Stimulated activated naive CD4-positive, alpha-beta T cell (primary cell): ENCODE measurements around the gene UBASH3A.

Experiments
- DNase-seq, 6 experiments: peaks; one replicate each; lab custom pipeline; 2025; lab: John Stamatoyannopoulos, UW

Gene UBASH3A

DNA sequence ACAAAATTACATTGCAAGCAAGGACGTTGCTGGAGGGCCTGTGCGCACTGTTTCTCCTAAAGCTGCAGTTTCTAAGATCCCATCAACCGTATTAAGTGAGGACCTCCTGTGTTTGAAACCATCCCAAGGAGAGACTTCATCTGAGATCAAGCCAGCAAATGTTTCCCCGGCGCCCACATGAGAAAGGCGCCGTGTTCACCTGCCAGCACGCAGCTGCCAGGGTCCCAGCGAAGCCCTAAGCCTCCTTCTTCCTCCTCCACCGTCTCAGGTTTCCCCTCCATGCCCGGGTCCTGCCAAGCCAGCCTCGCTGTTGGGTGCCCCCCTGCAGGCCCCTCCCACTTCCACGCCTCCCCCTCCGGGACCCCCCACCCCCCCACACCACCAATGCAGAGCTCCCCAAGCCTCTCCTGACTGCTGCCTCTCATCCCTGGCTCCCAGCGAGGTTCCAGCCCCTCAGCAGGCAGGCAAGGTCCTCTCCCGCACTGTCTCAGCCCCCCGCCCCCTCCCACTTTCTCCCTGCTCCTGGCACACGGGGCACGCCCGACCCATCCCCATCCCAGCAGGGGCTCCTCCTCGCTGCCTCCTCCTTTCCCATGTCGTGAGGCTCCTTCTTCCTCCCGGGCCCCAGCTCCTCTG is 28.7 kb upstream of the UBASH3A start:
- DNase-seq, result no peak

GRCh38 chr21:42375506-42375905 is 28.2 kb upstream of the UBASH3A start:
- DNase-seq, result no peak

- DNase-seq, result no peak
Measured at GRCh38 chr21:42375966-42376337, 27.8 kb upstream of the UBASH3A start.

GRCh38 chr21:42376338-42376982 is 27.2 kb upstream of the UBASH3A start:
- DNase-seq, result peak in 1 of 6 experiments; percentile 31

DNA sequence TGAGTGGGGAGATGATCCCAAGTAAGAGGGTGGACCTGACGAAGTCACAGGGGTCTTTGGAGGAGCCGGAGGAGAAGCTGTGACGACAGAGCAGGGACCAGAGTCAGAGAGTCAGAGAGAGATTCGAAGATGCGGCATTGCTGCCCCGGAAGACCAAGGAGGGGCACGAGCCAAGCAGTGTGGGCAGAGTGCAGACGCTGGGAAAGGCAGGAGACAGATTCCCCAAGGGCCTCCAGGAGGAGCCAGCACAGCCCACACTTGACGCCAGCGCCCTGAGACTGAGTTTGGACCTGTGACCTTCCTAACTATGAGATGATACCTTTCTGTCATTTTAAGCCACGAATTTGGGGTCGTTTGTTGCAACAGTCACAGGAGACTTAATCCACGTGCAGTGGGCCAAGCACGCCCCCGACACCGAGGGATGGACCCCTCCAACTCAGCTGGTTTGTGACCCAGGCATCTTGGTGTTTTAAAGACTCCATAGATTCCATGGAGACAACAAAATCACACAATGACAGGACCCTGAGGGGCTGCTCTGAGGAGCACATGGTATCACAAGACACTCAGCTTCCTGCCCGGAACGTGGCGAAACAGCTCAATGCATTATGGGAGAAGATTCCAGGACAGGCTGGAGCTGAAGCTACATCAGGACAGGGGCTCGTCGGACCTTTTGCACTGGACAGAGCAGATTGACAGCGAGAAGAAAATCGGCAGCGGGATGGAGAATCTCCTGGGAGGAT is 26.3 kb upstream of the UBASH3A start:
- no peak for DNase-seq

DNA sequence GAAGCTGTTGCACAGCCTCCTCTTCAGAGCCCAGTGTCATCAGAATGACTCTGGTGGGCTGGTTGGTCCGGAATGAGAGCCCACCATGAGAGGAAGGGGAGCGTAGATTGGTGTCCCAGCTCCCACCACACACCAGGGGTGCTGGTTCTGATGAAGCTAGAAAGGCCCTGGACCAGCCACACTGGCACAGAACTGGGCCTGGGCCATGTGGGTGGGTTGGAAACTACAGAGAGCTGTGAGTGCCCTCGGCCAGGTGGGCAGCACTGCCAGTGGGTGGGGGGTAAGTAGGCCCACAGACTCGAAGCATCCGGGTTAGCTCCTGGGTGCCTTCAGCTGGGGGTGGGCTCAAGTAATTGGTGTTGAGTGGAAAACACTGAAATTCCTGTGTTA is 25.8 kb upstream of the UBASH3A start:
- no peak for DNase-seq

DNA sequence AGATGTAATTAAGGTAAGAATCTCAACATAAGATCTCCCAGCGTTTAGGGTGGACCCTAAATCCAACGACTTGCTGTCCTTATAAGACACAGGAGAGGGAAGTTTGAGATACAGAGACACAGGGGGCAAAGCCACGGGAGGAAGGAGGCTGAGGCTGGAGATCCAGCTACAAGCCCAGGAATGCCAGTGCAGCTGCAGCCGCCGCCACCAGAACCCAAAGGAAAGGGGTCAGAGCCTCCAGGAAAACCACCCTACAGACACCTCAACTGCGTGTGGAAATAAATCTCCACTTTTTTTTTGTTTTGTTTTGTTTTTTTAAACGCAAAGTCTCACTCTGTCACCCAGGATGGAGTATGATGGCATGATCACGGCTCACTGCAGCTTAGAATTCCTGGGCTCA is 25.3 kb upstream of the UBASH3A start:
- DNase-seq, result no peak

DNA sequence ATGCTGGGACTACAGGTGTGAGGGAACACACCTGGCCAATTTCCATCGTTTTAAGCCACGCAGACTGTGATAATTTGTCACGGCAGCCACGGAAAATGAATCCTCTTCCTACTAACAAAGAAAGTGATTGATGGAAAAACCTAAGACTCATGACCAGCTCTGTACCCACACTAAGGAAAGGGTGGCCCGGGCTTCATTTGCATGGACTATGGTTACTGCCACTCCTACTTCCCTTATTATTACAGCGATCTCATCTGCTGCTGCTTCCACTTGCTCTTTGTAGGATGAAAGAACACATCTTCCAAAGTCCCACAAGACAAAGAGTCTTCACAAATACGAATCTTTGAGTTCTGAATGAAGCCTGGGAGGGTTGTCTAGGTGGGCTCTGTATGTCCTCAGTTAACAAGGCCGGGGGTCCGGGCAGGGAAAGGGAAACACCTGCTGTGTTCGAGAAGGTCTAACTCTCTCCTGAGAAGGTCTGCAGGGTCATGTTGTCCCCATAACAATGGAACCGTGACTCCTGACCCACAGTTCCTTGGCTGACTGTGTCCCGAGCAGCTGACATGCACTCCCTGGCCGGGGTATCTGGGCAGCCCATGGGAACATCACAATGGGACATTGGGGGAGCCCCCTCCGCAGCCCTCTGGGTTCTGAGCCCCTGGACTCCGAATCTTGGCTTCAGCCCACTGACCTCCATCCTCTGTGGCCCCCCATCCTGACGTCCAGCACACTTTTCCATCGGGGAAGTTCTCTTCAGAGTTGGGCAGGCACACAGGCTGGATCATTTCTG is 24.1 kb upstream of the UBASH3A start:
- DNase-seq, result no peak

DNA sequence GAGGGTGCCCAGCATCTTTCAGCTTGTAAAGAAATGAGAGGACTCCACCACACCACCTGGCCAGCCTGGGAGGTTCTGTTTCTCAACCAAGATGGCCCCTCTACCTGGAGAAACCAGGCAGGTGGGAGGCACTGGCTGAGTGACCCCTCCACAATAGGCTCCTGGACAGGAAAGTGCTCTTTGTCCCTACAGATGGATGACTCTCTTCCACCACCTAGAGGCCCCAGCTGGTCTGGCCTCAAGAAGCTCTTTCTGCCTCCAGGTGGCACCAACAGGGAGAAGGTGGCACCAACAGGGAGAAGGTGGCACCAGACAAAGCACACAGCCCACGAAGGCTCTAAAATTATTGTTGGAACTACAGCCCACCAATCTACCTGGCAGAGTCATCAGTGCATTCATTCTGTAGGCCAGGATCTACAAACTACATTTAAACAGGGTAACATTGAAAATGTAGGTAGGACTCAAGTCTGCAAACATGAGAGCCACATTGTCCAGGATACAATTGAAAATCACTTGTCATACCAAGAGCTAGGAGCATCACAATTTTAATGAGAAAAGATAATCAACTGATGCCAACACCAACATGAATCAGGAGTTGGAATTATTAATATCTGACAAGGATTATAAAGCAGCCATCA is 22.2 kb upstream of the UBASH3A start:
- DNase-seq, result peak in 3 of 6 experiments; percentile 9 to 22 (median 15)

GRCh38 chr21:42382915-42383314 is 20.8 kb upstream of the UBASH3A start:
- no peak for DNase-seq

- DNase-seq, result no peak
Measured at GRCh38 chr21:42383331-42383730, 20.4 kb upstream of the UBASH3A start.

GRCh38 chr21:42384156-42384945 is 19.4 kb upstream of the UBASH3A start:
- DNase-seq, result no peak

- DNase-seq, result no peak
Measured at GRCh38 chr21:42384989-42385388, 18.7 kb upstream of the UBASH3A start.

DNA sequence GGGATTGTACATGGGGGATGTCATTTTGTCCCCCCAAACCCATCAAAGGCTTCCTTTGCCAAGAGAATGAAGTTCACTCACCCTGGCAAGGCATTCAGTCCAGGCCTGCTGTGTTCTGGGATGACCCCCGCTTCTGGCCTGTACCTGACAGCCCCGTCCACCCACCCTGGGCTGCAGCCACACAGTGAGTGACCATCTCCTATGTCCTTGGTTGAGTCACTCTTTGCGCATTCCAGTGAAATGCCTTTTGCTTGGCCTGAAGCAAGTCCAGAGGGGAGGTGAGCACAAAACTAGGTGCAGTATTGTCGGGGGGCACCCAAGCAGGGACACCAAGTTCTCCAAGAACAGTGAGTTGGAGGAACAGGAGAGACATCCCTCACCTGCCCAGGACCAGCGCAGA is 18.1 kb upstream of the UBASH3A start:
- no peak for DNase-seq

- no peak for DNase-seq
Measured at GRCh38 chr21:42386034-42386591, 17.6 kb upstream of the UBASH3A start.

GRCh38 chr21:42387164-42387563 is 16.5 kb upstream of the UBASH3A start:
- DNase-seq, result no peak

GRCh38 chr21:42387843-42388340 is 15.8 kb upstream of the UBASH3A start:
- no peak for DNase-seq

DNA sequence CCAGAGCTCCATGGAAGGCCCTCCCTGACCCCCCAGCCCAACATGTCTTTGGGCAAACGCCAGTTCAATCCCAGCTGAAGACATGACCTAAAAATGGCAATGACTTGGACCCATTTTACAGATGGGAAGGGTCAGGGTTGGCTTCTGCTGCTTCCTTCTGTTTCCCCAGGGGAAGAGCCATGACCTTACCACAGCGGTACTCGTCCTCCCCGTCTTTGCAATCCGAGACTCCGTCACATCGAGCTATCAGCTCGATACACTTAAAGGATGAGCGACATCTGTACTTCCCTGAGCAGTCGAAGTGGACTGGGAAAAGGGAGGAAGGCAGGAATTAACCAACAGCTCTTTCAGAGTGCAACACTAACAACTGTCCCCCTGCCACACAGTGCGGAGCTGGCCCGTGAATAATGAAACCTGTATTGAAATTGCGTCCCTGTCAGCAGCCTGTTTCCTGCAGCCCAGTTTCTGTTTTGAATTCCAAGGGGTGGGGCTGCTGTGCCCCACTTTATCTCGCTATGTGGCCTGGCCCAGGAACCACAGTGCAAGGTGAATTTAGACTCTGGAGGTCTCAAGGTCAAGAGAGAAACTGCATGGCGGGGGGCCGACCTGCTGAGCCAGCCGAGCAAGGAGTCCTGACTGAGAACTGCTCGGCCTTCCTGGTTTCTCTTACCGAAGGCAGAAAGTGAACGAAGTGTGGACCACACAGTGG is 14.8 kb upstream of the UBASH3A start:
- DNase-seq, result no peak

DNA sequence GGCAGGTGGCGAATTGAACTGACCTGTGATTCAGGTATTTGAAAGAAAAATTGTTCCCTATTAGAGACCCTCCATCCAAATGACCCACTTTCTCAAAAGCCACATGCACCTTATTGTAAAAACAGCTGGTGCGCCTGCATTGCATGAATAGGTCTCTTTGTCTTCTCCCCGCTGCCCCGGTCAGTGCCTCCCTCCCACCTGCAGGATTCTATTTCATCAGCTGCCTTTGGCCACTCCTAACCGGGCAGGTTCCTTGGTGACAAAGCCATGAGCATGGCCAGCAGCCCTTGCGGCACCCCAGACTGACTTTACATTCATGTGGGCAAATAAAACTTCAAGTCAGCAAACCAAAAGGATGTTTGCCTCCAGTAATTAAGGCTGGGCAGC is 14.3 kb upstream of the UBASH3A start:
- no peak for DNase-seq

DNA sequence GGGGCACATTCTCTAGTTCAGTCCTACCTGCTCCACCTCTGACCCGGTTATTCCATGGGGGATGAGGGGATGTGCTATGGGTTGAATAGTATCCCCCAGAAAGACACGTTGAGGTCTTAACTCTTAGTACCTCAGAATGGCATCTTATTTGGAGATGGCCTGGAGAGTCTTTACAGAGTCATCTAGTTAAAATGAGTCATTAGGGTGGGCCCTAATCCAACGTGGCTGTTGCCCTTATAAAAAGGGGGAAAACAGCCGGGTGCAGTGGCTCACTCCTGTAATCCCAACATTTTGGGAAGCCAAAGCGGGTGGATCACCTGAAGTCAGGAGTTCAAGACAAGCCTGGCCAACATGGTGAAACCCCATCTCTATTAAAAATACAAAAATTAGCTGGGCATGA is 13.5 kb upstream of the UBASH3A start:
- DNase-seq, result no peak
